ENCODE measurements around the gene ABCA4. TPM values are rescaled to one million over a fixed set of nuclear protein-coding genes. Genes with fewer than 3 reads are reported as not detected.

Gene ABCA4
- total and polyA plus RNA-seq, 11 donors: 0.04 to 0.37 (median 0.16) TPM; not detected in 2

DNA sequence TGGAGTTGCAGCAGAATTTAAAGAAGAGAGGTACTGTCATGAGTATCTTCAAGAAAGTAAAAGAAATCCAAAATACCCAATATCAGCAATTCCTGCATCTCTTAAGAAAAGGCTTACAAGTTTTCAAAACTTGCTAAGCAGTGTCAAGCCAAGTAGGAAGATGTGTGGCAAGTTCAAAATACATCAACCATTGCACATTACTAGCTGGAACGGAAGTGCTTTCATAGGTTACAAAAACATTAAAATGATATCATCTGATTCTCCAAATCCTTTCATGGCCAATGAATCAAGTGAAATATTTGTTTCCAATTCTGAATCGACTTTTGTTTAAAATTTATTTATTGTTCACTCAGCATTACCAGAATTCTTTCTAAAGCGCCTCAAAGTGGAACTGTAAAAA, 5.7 kb upstream of the ABCA4 start:
- peaks cover 0 to 8% (median 0%) of the 10 kb centered on the region in 12 donors for H3K4me1 ChIP-seq
- H3K27me3 ChIP-seq: peaks cover 0 to 10% (median 0%) of the 10 kb centered on the region in 9 donors
- DNase-seq: no peak
- no peak for TF ChIP-seq POLR2A (IDR thresholded peaks at IDR 0.05)
- TF ChIP-seq, protein P1, sequence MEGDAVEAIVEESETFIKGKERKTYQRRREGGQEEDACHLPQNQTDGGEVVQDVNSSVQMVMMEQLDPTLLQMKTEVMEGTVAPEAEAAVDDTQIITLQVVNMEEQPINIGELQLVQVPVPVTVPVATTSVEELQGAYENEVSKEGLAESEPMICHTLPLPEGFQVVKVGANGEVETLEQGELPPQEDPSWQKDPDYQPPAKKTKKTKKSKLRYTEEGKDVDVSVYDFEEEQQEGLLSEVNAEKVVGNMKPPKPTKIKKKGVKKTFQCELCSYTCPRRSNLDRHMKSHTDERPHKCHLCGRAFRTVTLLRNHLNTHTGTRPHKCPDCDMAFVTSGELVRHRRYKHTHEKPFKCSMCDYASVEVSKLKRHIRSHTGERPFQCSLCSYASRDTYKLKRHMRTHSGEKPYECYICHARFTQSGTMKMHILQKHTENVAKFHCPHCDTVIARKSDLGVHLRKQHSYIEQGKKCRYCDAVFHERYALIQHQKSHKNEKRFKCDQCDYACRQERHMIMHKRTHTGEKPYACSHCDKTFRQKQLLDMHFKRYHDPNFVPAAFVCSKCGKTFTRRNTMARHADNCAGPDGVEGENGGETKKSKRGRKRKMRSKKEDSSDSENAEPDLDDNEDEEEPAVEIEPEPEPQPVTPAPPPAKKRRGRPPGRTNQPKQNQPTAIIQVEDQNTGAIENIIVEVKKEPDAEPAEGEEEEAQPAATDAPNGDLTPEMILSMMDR (IDR thresholded peaks at IDR 0.05): no peak
- no peaks in the 10 kb centered on the region for H3K9me3 ChIP-seq
- intact Hi-C loops (cut with DNase I): no loop called here
- WGBS, 4 donors: 68 to 79% (median 71%) methylated on average over 3 of the region's 3 CpGs
- no peak overlapping the region for H3K4me3 ChIP-seq
- no peaks in the 10 kb centered on the region for H3K36me3 ChIP-seq
- no peak overlapping the region for H3K27ac ChIP-seq
- no peak for ATAC-seq

DNA sequence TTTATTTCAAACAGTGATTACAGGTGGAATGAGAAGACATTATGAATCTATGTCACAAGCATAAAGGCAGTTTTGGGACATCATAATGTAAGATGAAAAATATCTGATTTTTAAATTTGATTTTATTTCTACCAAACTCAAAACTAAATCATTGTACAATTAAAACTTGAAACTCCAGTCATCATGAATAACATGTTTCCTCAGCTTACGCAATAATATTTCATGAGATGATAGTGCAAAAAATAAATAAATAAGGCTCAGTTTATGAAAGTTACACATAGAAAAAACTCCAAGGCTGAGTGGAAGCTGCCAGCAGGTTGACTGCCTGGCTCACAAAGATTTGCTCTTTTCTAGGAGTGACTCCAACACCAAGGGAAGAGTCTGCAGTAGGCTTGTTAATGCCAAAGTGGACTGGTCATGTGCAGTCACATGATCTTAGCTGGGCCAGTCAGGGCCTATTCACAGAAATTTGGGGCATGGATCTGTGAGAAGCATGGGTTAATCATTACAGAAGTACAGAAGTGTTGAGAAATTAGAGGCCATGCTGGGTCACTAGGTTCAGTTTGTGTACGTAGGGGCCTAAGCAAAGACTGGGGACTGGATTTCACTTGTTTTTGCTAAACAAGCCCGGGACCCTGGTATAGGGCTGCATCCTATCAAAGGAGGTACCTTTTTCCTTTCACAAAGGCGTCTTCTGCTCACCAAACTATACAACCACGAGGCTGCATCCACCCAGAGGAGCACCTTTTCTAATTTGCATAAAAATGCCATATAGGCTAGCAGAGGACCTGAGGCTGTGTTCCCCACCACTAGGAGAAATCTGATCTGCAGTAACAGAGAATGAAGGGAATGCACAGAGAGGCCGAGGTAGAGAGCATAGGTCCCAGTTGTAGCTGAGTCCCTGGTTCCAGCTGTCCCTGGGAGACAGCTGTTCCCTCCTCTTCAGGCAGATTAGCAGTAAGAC, 4.9 kb upstream of the ABCA4 start:
- no peak for DNase-seq

DNA sequence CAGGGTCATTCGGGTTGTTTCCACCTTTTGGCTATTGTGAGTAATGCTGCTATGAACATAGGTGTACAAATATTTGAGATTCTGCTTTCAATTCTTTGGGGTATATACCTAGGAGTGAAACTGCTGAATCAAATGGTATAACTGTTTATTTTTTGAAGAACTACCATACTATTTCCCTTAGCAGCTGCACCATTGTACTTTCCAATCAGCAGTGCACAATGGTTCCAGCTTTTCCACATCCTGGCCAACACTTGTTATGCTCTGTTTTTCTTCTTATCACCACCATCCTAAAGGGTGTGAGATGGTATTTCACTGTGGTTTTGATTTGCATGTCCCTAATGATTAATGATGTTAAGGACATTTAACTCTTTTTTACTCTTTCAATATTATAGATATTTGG, 3.6 kb upstream of the ABCA4 start:
- DNase-seq: no peak
- Histone ChIP-seq H3K9me3 (no peaks in the 10 kb centered on the region), H3K27ac (no peak overlapping the region), H3K36me3 (no peaks in the 10 kb centered on the region), H3K4me3 (no peak overlapping the region), H3K4me1 (peaks cover 0 to 7% (median 0%) of the 10 kb centered on the region in 12 donors), H3K27me3 (peaks cover 0 to 18% (median 0%) of the 10 kb centered on the region in 9 donors)
- intact Hi-C loops (cut with DNase I): no loop called here
- no peak for ATAC-seq
- TF ChIP-seq, protein P1 (IDR thresholded peaks at IDR 0.05): no peak
- TF ChIP-seq POLR2A (IDR thresholded peaks at IDR 0.05): no peak
- 91 to 100% (median 98%) methylated on average over 1 of the region's 1 CpG for WGBS, 4 donors

More for the DNA sequence above, 4.9 kb upstream of the ABCA4 start:
- no peak overlapping the region for H3K27ac ChIP-seq
- 73 to 83% (median 76%) methylated on average over 6 of the region's 6 CpGs for WGBS, 4 donors
- TF ChIP-seq, protein P1 (IDR thresholded peaks at IDR 0.05): no peak
- no peak for TF ChIP-seq POLR2A (IDR thresholded peaks at IDR 0.05)
- ATAC-seq: no peak
- intact Hi-C loops (cut with DNase I): no loop called here
- no peaks in the 10 kb centered on the region for H3K9me3 ChIP-seq
- H3K4me1 ChIP-seq: peaks cover 0 to 7% (median 0%) of the 10 kb centered on the region in 12 donors
- H3K36me3 ChIP-seq: no peaks in the 10 kb centered on the region
- H3K27me3 ChIP-seq: peaks cover 0 to 18% (median 0%) of the 10 kb centered on the region in 9 donors
- no peak overlapping the region for H3K4me3 ChIP-seq

DNA sequence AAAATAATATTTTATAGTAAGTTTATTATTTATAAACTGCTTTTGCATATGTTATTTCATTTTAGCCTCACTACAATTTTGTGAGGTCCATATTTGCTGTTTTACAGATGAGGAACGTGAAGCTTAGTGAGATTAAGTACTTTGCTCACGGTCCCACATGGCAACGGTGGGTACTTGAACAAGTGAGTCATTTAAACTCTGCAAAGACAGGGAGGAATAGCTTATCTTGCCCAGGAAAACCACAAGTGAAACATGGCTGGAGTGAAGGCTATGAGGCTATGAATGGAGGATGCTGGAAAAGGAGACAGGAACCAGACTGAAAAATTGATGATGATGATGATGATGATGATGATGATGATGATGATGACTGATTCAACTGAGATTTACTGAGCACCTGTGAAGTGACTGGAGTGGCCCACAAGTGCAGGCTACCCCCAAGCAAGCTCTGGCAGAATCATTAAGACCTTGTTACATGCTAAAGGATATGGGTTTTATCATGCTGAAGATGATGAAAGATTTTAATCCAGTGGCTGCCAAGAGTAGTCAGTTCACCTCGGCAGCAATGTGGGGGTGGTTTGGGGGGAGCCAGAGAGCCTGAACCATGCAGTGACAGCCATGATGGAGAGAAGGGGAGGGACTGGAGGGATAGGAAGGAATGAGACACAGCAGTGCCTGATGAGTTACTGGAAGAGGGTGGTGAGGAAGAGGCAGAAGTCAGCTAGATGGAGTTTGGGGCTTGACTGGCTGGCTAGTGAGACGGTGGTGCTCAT, 1.4 kb upstream of the ABCA4 start:
- no peak for DNase-seq
- no peak for ATAC-seq
- H3K4me1 ChIP-seq: peaks cover 0 to 17% (median 2%) of the 10 kb centered on the region in 12 donors
- no peak overlapping the region for H3K4me3 ChIP-seq
- intact Hi-C loops (cut with DNase I): no loop called here
- TF ChIP-seq, protein P1 (IDR thresholded peaks at IDR 0.05): no peak
- no peak for TF ChIP-seq POLR2A (IDR thresholded peaks at IDR 0.05)
- no peaks in the 10 kb centered on the region for H3K9me3 ChIP-seq
- H3K36me3 ChIP-seq: no peaks in the 10 kb centered on the region
- H3K27ac ChIP-seq: no peak overlapping the region
- 69 to 79% (median 77%) methylated on average over 5 of the region's 5 CpGs for WGBS, 4 donors
- H3K27me3 ChIP-seq: peaks cover 0 to 27% (median 0%) of the 10 kb centered on the region in 9 donors
